ENCODE data around the gene AOC2.

AOC2 gene, protein sequence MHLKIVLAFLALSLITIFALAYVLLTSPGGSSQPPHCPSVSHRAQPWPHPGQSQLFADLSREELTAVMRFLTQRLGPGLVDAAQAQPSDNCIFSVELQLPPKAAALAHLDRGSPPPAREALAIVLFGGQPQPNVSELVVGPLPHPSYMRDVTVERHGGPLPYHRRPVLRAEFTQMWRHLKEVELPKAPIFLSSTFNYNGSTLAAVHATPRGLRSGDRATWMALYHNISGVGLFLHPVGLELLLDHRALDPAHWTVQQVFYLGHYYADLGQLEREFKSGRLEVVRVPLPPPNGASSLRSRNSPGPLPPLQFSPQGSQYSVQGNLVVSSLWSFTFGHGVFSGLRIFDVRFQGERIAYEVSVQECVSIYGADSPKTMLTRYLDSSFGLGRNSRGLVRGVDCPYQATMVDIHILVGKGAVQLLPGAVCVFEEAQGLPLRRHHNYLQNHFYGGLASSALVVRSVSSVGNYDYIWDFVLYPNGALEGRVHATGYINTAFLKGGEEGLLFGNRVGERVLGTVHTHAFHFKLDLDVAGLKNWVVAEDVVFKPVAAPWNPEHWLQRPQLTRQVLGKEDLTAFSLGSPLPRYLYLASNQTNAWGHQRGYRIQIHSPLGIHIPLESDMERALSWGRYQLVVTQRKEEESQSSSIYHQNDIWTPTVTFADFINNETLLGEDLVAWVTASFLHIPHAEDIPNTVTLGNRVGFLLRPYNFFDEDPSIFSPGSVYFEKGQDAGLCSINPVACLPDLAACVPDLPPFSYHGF

DNA sequence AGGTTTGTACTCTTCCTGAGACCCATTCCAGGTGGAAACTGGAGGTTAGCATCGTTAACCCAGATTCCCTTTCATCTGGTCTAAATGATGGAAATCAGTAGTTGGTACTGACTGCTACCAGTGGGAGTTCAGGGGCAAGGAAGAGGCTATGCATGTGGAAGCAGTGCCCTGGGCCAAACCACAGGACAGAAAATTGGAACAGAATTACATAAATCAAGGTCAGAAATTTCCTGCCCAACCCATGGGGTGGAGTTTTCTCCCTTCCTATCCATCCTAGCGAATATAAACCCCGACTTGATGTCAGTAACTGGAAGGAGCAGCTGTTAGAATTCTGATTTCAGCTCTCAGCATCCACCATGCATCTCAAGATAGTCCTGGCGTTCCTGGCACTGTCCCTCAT is at the start of gene AOC2:
AOC2 (plus strand) TSS at position 310 of the 400 bp plus-strand sequence; CDS start at position 357, 47 bp downstream.
- Histone ChIP-seq H2AFZ (ENCODE audit: low read depth, low read length) (no peak within 1 kb of the TSS), H3K27me3 (ENCODE audit: low read depth, low read length) (no peaks in the 10 kb centered on the region), H3K9ac (ENCODE audit: low read length) (no peak within 1 kb of the TSS), H3K36me3 (replicated peaks; ENCODE audit: low read depth, low read length) (peaks cover 51% of the 10 kb centered on the region), H3K4me2 (ENCODE audit: low read length) (no peak within 1 kb of the TSS), H3K27ac (ENCODE audit: low read length) (no peak within 1 kb of the TSS), H3K79me2 (ENCODE audit: low read length) (no peaks in the 10 kb centered on the region), H4K20me1 (ENCODE audit: insufficient read depth, low read length) (no peaks in the 10 kb centered on the region), H3K9me3 (ENCODE audit: insufficient read depth, low read length) (no peaks in the 10 kb centered on the region), H3K4me1 (ENCODE audit: low read length) (no peaks in the 10 kb centered on the region), H3K4me3 (ENCODE audit: low read length) (no peak within 1 kb of the TSS)
- no peak for TF ChIP-seq EZH2phosphoT487 (IDR thresholded peaks at IDR 0.05; ENCODE audit: low read depth)
- TF ChIP-seq CTCF (IDR thresholded peaks at IDR 0.05; ENCODE audit: low read depth, low read length), result no peak

- Histone ChIP-seq H3K9me3 (ENCODE audit: insufficient read depth, low read length) (no peaks in the 10 kb centered on the region), H3K9ac (ENCODE audit: low read length) (no peak overlapping the region), H2AFZ (ENCODE audit: low read depth, low read length) (no peak overlapping the region), H3K4me1 (ENCODE audit: low read length) (peaks cover 6% of the 10 kb centered on the region), H3K36me3 (replicated peaks; ENCODE audit: low read depth, low read length) (no peaks in the 10 kb centered on the region), H3K4me2 (ENCODE audit: low read length) (no peak overlapping the region), H3K27me3 (ENCODE audit: low read depth, low read length) (no peaks in the 10 kb centered on the region), H4K20me1 (ENCODE audit: insufficient read depth, low read length) (no peaks in the 10 kb centered on the region), H3K27ac (ENCODE audit: low read length) (no peak overlapping the region), H3K79me2 (ENCODE audit: low read length) (no peaks in the 10 kb centered on the region), H3K4me3 (ENCODE audit: low read length) (no peak overlapping the region)
- no peak for TF ChIP-seq CTCF (IDR thresholded peaks at IDR 0.05; ENCODE audit: low read depth, low read length)
- no peak for TF ChIP-seq EZH2phosphoT487 (IDR thresholded peaks at IDR 0.05; ENCODE audit: low read depth)
Observed at GRCh38 chr17:42795061-42795460, 49.3 kb upstream of the AOC2 start.

DNA sequence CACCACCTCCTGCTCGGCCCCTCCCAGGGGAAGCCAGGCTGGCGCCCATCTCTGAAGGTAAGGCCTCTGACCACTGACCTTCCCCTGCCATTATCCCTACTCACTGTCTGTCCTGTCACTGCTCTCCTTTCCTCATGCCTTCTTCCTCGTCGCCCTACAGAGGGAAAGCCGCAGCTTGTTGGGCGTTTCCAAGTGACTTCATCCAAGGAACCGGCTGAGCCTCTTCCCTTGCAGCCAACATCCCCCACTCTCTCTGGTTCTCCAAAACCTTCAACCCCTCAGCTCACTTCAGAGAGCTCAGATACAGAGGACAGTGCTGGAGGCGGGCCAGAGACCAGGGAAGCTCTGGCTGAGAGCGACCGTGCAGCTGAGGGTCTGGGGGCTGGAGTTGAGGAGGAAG is 48.9 kb upstream of the AOC2 start:
- Histone ChIP-seq H3K4me1 (ENCODE audit: low read length) (peaks cover 6% of the 10 kb centered on the region), H3K27me3 (ENCODE audit: low read depth, low read length) (no peaks in the 10 kb centered on the region), H4K20me1 (ENCODE audit: insufficient read depth, low read length) (no peaks in the 10 kb centered on the region), H3K4me2 (ENCODE audit: low read length) (no peak overlapping the region), H3K9ac (ENCODE audit: low read length) (no peak overlapping the region), H3K4me3 (ENCODE audit: low read length) (no peak overlapping the region), H3K9me3 (ENCODE audit: insufficient read depth, low read length) (no peaks in the 10 kb centered on the region), H3K79me2 (ENCODE audit: low read length) (no peaks in the 10 kb centered on the region), H3K36me3 (replicated peaks; ENCODE audit: low read depth, low read length) (no peaks in the 10 kb centered on the region), H2AFZ (ENCODE audit: low read depth, low read length) (no peak overlapping the region), H3K27ac (ENCODE audit: low read length) (no peak overlapping the region)
- TF ChIP-seq CTCF (IDR thresholded peaks at IDR 0.05; ENCODE audit: low read depth, low read length) (no peak), EZH2phosphoT487 (IDR thresholded peaks at IDR 0.05; ENCODE audit: low read depth) (no peak)

DNA sequence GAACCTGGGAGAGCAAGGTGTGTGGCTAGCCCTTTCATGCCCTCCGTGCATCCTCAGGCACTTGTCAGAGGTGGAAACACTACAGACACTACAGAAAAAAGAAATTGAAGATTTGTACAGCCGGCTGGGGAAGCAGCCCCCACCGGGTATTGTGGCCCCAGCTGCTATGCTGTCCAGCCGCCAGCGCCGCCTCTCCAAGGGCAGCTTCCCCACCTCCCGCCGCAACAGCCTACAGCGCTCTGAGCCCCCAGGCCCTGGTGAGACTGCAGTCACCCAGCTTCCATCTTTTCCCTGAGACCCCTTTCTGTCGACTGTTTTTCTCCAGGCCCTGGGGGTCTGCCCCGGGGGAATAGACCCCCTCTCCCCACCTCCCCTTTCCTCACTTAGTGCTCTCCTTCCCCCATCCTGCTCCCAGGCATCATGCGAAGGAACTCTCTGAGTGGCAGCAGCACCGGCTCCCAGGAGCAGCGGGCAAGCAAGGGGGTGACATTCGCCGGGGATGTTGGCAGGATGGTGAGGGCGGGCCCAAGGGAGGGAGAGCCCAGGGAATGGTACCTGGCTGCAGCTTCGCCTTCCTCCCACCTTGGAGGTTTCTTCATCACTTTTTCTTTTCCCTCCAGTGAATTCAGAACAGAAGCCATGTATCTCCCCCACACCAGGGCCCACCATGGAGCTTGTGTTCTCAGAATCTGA is 48.2 kb upstream of the AOC2 start:
- H3K9me3 ChIP-seq (ENCODE audit: insufficient read depth, low read length), result no peaks in the 10 kb centered on the region
- no peaks in the 10 kb centered on the region for H3K36me3 ChIP-seq (replicated peaks; ENCODE audit: low read depth, low read length)
- no peak overlapping the region for H3K27ac ChIP-seq (ENCODE audit: low read length)
- H3K4me2 ChIP-seq (ENCODE audit: low read length), result no peak overlapping the region
- no peak overlapping the region for H2AFZ ChIP-seq (ENCODE audit: low read depth, low read length)
- no peaks in the 10 kb centered on the region for H3K27me3 ChIP-seq (ENCODE audit: low read depth, low read length)
- H3K4me3 ChIP-seq (ENCODE audit: low read length), result no peak overlapping the region
- no peak for TF ChIP-seq EZH2phosphoT487 (IDR thresholded peaks at IDR 0.05; ENCODE audit: low read depth)
- no peak for TF ChIP-seq CTCF (IDR thresholded peaks at IDR 0.05; ENCODE audit: low read depth, low read length)
- peaks cover 6% of the 10 kb centered on the region for H3K4me1 ChIP-seq (ENCODE audit: low read length)
- no peaks in the 10 kb centered on the region for H4K20me1 ChIP-seq (ENCODE audit: insufficient read depth, low read length)
- no peak overlapping the region for H3K9ac ChIP-seq (ENCODE audit: low read length)
- no peaks in the 10 kb centered on the region for H3K79me2 ChIP-seq (ENCODE audit: low read length)
